GM19043 (cell line): ENCODE measurements around the gene PAPPA.

Source experiments
- ATAC-seq: cut with Tn5 transposase; IDR thresholded peaks from one replicate; pipeline ENCODE4 v1.9.1; 2021; ENCODE audit warnings: low read depth; ENCODE audit not compliant: unreplicated experiment

PAPPA gene

DNA sequence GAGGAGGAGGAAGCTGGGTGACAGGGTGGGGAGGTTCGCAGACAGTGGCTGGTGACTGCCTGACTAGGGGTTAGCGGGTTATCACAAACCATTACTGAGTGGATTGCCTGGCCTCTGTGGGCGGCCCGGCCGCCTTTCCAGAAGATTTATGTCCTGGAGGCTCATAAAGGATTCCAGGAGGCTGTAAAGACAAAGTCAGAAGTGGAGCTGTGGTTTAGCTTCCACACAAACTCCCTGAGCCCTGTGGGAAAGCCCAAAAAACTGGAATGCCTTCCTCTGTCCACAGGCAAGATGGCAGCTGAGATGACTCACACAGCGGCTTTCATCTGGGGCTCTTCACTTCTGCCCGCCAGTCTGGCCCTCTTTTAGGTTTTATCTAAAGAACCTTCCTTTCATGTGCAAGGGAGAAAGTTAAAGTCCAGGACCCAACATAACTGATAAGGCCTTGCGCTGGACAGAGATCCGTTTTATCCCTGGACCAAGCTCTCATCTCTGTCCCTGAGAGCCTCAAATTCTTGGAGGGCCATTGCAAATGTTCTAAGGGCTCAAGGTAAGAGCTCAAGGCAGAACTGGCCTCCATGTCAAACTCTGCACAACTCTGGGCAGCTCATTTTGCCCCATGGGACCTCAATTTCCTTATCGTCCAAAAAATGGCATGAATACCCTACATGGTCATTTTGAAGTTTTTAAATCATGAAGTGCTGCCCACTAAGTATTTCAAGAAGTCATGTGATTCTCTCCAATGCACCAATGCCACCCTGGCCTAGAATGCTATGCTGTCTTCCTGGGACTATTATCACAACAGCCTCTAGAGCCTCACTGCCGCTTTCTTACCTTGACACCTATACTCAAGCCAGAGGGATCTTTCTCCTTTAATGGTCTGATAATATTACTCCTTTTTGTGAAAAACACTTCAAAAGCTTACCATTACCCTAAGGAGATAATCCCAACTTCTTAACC, 284.1 kb downstream of the PAPPA start:
- ATAC-seq = no peak

DNA sequence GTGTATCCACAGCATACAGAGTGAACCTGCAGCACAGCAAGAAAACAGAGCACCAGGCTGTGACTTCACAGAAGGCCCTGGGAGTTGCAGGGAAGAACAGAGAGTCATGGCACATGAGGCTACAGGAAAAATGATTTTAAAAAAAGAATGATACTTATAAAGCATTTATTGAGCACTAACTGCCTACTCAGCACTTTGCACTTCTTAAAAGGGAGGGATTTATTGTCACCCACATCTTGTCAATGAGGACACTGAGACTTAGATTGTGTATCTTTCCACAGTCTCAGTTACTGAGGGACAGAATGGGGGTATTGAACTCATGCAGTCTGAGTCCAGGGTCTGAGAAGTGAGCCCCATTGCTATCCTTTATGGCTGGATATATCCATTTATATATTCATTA, 288.9 kb downstream of the PAPPA start:
- ATAC-seq = no peak

DNA sequence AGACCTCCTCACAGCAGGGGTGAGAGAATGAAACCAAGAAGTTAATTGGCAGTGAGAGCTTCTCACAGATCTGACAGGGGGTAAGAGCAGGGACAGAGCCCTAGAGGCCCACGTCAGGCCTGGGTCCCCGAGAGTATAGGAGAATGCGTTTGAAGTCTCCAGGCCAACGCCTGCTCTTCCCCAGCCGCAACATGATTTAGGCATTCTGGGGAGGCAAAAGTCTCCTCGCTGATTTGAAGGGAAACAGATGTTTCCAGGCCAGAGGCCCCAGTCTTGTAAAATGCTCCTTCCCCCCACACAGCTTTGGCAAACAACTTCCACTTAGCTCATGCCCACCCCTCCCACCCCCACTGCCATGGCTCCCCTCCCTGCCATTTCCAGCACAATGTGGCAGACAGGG, 294.3 kb downstream of the PAPPA start:
- no peak for ATAC-seq

- ATAC-seq = no peak
Measured at GRCh38 chr9:116448431-116448830, 294.8 kb downstream of the PAPPA start.

DNA sequence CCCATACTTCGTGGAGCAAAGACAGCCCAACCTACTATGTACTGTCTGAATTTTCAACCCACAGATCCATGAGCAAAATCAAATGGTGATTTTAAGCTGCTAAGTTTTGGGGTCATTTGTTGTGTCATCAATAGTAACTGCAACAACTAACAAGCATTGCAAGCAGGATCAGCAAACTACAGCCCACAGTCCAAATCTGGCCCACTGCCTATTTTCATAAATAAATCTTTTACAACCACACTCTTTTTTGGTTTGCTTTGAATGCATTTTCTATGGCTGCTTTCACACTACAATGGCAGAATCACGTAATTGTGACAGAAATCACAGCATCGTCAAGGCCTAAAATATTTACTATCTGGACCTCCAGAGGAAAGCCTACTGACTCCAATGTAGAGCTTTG, 296.4 kb downstream of the PAPPA start:
- no peak for ATAC-seq

GRCh38 chr9:116450378-116451139, 297.0 kb downstream of the PAPPA start:
- peak; percentile 90 for ATAC-seq

- ATAC-seq = no peak
Measured at GRCh38 chr9:116451500-116452115, 298.0 kb downstream of the PAPPA start.
